Jurkat, Clone E6-1 (cell line): Measurements from ENCODE around the gene BLCAP.
"Not testable (repeated sequence)": the region's sequence is repeated elsewhere in the genome, so short reads cannot be mapped to it uniquely, and the experiment has no call there.

Source experiments
- DNase-seq: peaks from one replicate; pipeline ENCODE4 v3.0.0-alpha.2; 2011; ENCODE audit warnings: low read depth, low spot score
- H3K4me3 ChIP-seq: 2 replicates; pipeline ENCODE4 v1.5.1; 2011; ENCODE audit warnings: mild to moderate bottlenecking, low read length, control low read depth, moderate library complexity

The BLCAP gene

GRCh38 chr20:37501940-37502339 lies 25.7 kb downstream of the BLCAP start:
- DNase-seq = no peak
- H3K4me3 ChIP-seq = no peak overlapping the region

DNA sequence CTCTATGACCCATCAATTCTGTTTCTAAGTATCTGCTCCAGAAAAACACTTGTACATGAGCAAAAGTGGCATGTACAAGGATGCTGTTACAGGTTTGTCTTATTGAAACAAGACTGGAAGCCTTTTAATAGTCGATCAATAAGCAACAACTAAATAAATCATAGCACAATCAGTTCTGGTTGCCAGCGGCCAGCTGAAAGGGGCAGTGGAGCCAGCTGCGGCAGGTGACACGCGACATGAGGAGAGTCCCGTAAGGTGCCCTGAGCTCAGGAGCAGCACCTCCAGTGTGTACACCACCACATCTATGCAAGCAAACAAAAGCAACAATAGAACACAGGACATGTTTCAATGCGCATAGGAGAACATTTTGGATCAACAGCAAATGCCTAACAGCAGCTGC lies 27.4 kb downstream of the BLCAP start:
- H3K4me3 ChIP-seq = no peak overlapping the region
- no peak for DNase-seq

GRCh38 chr20:37498066-37498665 lies 29.5 kb downstream of the BLCAP start:
- H3K4me3 ChIP-seq = no peak overlapping the region
- no peak for DNase-seq

DNA sequence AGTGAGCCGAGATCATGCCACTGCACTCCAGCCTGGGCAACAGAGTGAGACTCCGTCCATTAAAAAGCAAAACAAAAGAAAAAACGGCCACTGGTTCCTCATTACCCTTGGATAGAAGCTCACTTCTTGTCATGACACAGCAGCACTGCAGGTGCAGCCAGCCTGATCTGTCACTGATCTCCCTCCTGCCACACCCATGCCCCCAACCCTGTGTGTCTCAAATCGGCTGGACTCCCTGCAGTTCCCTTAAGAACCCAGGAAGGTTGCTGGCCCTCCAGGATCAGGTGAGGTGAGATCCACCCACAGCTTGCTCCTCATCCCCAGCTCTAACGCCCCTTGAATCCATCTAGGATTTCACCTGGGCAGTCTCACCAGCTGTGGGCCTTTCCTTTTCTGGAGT lies 32.9 kb downstream of the BLCAP start:
- DNase-seq = no peak
- no peak overlapping the region for H3K4me3 ChIP-seq

GRCh38 chr20:37494301-37494700 lies 33.4 kb downstream of the BLCAP start:
- no peak overlapping the region for H3K4me3 ChIP-seq
- no peak for DNase-seq

GRCh38 chr20:37492945-37493344 lies 34.7 kb downstream of the BLCAP start:
- DNase-seq = no peak
- H3K4me3 ChIP-seq = no peak overlapping the region

GRCh38 chr20:37492096-37492625 lies 35.5 kb downstream of the BLCAP start:
- DNase-seq = no peak
- no peak overlapping the region for H3K4me3 ChIP-seq

- DNase-seq = no peak
- H3K4me3 ChIP-seq = no peak overlapping the region
Observed at GRCh38 chr20:37490663-37491350, 36.9 kb downstream of the BLCAP start.

- not testable (repeated sequence) for H3K4me3 ChIP-seq, DNase-seq
Observed at GRCh38 chr20:37486209-37486608, 41.5 kb downstream of the BLCAP start.

- no peak for DNase-seq
- no peak overlapping the region for H3K4me3 ChIP-seq
Observed at GRCh38 chr20:37484331-37484730, 43.3 kb downstream of the BLCAP start.

DNA sequence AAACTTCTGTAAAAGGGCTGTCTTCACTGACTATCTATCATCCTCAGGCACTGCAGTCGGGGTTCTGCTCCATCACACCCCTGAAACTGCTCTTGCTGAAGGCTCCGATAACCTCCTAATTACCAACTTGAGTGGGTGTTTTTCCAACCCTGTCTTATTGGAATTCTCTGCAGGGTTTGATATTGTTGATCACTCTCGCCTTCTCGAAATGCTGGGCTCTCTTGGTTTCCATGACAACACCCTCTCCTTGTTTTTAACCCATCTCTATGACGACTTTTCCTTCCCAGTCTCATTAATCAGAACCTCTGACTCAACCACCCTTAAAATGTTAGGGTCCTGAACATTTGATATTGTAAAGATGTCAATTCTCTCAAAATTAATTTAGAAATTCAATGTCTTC lies 46.1 kb downstream of the BLCAP start:
- no peak overlapping the region for H3K4me3 ChIP-seq
- no peak for DNase-seq

GRCh38 chr20:37480919-37481318 lies 46.8 kb downstream of the BLCAP start:
- H3K4me3 ChIP-seq = no peak overlapping the region
- DNase-seq = no peak

GRCh38 chr20:37479925-37480691 lies 47.6 kb downstream of the BLCAP start:
- no peak overlapping the region for H3K4me3 ChIP-seq
- DNase-seq = no peak

- no peak overlapping the region for H3K4me3 ChIP-seq
- no peak for DNase-seq
Observed at GRCh38 chr20:37479266-37479665, 48.4 kb downstream of the BLCAP start.

- DNase-seq = no peak
- H3K4me3 ChIP-seq = no peak overlapping the region
Observed at GRCh38 chr20:37477041-37477440, 50.6 kb downstream of the BLCAP start.

DNA sequence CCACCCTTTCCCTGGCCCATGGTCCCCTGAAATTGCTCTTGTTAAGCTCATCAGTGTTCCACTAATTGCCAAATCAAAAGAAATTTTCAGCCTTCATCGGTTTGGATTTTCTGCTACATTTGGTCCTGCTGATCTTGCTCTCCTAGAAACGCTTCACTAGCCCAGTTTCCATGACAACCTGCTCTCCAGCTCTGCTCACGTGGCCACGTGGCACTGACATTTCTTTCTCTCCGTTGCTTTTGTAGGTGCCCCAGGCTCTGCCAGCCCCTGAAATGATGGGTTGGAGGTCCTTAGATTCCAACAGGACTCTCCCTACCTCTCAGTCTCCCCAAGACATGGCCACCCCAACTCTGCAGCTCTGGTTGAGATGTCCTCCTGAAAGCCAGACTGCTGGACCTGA lies 52.4 kb downstream of the BLCAP start:
- no peak overlapping the region for H3K4me3 ChIP-seq
- no peak for DNase-seq

GRCh38 chr20:37474386-37474785 lies 53.3 kb downstream of the BLCAP start:
- DNase-seq = no peak
- no peak overlapping the region for H3K4me3 ChIP-seq

DNA sequence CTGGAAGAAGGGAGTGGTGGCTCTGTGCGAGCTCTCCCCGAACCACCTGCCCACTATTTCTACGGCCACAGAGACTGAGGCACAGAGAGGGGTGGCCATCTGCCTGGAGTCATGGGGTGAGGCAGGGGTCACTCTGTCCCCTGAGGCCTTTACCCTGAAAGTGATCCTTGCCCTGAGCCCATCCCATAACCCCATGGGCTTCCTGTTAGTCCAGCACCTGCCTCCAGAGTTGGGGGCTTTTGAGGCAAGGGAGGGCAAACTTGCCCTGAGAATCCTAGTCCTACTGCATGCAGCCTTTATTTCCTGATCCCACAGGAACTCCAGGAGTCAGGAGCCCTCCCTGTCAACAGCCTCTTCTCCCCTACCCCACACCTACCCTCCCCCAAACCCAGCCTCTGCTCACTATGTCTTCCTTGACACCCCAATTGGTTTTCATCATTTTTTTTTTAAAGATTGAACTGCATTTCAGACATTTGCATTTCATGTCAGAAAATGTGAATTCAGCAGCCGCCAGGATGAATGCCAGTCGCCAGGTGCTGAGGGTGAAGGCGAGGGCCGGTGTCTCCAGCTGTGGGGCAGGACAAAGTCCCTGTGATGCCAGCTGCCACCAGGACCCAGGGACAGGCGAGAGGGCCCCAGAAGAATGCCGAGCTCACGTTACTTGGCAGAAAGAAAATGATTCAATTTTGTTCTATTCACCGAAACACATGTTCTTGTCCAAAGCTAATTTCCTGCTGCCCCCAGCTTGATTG lies 54.3 kb downstream of the BLCAP start:
- H3K4me3 ChIP-seq = no peak overlapping the region
- DNase-seq = no peak

GRCh38 chr20:37472435-37472834 lies 55.2 kb downstream of the BLCAP start:
- H3K4me3 ChIP-seq, DNase-seq: not testable (repeated sequence)
